GM04503 (cell line): ENCODE measurements around the gene KRTAP5-6.

Experiments
- DNase-seq: peaks from one replicate; pipeline ENCODE4 v3.0.0-alpha.2; 2012; ENCODE audit warnings: low read depth

Gene KRTAP5-6

DNA sequence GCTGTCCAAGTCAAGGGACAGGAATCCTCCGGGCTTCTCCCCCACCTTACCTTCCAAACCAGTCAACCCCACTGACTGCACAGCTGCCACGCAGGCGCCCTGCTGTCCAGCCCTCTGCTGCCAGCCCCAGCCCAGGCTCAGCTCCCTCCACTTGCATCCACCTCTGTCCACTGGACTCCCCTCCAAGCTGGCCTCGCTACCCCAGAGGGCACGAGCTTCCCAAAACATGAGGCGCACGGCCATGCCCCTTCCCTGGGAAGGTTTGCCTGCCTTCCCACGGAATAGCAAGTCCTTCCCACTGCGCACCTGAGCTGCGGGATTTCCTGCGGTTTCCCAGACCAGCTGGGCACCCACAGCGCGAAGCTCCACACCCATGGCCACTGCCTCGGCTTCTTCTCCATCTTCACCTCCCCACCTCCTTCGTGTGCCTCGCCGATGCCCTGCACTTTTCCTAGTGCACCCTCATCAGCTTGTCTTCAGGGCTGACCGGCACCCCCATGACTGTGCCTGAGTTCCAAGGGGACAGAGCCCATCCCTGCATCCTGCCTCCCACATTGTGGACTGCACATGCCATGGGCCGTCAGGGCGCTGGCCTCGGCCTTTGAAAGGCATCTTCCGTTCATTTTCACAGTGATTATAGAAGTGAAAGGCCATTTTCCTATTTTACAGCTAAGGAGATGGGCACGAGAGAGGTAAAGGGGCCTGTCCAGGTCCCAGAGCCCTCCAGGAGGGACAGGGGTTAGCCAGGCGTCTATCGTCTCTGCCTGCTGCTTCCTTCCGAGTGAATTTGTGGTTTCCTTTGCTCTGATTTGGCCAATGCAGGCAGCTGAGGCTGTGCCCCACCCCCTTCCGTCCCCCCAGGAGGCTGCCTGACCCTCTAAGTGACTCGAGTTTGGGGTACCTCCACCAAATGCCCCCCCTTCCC is 37.0 kb downstream of the KRTAP5-6 start:
- DNase-seq = no peak

DNA sequence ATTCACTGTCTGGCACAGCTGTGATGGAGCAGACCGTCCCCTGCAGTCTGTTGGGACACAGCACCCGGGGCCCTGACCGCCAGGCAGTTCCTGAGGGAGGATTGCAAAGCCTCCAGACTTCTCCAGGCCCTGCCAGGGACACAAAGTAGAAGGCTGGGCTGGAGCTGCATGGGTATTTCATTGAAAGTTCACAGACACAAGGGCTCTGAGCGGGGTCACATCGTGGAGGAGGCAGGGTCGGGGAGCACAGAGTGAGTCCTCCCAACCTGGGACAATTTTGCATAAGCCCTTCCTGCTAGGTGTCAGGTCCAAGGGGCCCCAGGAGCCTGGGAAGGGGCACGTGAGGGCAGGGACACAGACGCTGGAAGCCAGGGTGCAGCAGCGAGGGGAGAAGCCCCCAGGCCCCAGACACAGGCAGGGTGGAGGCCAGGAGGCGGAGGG is 37.7 kb downstream of the KRTAP5-6 start:
- no peak for DNase-seq

DNA sequence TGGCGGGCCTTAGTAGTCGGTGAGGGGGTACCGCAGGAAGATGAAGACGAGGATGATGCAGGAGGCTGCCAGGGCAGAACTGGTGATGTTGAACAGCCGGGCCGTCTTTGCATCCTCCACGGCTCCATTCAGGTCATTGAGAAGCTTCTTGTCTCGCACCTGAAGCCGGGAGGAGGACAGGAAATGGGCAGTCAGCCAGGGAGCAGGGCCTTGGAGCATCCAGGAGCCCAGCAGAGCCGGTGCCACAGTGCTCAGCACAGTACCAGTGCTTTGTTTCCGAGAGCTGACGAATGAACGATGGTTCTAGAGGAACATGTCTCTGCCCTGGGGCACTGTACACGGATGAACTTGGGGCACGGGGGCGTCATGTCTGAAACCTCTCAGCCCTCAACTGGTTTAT is 38.3 kb downstream of the KRTAP5-6 start:
- no peak for DNase-seq

DNA sequence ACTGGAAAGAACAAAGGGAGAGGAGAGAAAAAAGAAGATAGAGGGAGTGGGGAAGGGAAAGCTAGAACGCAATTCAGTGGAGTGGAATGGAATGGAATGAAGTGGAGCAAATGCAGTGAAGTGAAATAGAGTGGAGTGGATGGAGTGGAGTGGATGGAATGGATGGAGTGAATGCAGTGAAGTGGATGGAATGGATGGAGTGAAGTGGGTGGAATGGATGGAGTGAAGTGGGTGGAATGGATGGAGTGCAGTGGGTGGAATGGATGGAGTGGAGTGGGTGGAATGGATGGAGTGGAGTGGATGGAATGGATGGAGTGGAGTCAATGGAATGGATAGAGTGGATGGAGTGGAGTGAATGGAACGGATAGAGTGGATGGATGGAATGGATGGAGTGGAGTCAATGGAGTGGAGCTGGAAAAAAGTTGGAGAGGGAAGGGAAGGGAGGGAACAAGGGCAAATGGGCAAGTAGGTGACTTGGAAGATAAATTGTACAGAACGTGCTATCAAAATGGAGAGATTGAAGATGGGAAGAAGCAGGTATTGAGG is 39.5 kb downstream of the KRTAP5-6 start:
- DNase-seq = no peak

DNA sequence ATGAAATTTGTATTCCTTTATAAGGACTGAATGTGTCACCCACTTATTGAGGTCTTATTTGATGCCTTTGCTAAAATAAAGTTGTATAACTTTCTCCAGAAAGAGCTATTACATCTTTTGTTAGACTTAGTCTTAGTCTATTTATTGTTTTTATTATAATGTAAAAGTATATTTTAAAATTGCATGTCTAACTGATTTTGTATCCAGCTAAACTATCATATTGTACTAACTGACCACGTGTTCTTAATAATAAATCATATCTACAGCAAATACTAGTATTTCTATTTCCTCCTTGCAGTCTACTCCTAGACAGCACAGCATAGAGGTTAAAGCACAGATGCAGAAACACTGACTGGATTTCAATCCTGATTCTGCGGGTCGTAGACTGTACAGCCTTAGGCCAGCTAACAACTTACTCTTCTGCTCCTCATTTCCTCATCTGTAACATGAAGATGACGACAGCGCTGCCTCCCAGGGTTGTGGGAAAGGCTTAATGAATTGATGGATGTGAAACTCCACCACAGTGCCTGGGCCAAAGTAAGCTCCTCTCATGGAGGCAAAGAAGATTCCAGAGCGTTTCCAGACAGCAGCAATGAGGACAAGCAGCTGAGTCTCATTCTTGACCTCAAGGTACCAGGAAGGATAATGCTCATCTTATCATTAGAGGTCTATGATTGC is 40.2 kb downstream of the KRTAP5-6 start:
- no peak for DNase-seq

DNA sequence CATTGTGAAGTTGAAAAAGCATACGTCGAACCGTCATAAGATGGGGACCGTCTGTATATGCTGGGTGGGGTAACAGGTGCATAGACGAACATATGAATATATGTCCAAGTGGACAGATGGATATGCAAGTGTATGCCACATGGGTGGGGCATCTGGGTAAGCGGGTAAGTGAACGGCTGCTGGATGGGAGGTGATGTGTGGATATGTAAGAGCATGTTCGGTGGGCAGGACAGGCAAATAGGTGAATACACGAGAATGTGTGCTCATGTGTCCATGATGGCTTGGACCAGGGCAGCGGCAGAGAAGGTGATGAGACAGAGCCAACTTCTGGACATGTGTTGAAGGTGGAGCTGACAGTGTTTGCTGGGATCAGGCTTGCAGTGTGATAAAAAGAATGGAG is 41.4 kb downstream of the KRTAP5-6 start:
- no peak for DNase-seq

DNA sequence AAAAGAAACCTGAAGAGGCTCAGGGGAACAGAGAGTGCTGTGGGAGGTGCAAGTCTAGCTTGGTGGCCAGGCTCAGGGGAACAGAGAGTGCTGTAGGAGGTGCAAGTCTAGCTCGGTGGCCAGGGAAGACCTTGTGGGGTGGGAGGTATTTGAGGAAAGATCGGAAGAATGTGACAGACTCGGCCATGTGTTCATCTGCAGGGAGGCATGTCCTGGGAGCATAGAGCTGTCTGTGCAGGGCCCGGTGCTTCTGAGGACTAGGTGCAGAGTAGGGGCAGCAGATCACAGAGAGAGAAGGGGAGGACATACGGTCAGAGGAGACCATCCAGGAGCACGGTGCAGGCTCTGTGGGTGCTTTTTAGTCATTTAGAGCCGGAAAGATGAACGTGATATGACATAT is 42.6 kb downstream of the KRTAP5-6 start:
- no peak for DNase-seq

DNA sequence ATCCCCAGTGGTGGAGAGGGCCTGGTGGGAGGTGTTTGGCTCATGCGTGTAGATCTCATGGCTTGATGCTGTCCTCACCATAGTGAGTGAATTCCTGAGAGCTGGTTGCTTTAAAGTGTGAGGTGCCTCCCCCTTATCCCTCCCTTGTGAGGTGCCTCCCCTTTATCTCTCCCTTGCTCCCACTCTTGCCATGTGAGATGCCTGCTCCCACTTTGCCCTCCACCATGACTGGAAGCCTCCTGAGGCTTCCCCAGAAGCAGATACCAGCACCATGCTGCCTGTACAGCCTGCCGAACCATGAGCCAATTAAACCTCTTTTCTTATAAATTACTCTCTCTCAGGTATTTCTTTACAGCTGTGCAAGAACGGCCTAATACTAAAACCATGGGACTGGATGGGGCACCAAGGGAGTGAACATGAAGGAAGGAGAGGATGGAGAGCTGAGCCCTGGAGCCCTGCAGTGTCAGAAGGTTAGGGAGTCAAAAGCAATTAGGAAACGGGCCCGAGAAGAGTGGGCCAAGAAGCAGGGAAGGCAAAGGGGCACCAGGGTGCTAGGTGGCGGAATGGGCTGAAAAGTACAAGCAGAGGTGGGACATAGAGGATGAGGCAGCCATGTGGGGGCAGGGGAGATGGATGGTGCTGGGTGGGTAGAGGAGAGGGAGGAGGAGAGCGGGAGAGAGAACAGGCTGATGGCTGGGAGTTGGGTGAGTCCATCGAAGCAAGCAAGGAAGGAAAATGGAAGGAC is 44.0 kb downstream of the KRTAP5-6 start:
- DNase-seq = no peak

DNA sequence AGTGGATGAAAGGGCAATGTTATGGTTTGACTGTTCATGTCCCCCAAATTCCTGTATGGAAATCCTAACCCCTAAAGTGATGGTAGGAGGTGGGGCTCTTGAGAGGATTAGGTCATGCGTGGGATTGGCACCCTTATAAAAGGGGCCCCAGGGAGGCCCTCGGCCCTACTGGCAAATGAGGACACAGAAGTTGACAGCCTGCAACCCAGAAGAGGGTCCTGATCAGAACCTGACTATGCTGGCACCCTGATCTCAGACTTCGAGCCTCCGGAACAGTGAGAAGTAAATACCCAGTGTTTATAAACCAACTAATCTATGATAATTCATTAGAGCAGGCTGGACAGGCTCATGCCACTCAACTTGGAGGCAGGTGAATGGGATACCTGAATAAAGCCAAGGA is 44.7 kb downstream of the KRTAP5-6 start:
- DNase-seq = no peak

DNA sequence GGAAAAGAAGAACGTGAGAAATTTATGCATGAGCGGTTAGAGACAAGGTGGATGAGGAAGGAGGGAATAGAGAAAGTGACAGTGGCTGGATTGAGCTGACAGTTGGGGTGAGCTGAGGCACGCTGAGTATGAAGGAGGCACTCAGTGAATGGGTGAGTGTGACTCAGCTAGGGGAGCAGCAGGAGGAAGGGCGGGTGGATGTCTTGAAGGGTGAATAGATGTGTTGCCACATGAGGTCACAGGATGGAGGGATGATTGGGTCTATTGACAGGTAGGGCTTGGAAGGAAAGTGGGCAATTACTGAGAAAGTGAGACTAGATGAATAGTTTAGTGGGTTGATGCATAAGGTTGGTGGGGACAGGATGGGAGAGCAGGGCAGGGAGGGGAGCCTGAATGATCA is 45.4 kb downstream of the KRTAP5-6 start:
- DNase-seq = no peak

DNA sequence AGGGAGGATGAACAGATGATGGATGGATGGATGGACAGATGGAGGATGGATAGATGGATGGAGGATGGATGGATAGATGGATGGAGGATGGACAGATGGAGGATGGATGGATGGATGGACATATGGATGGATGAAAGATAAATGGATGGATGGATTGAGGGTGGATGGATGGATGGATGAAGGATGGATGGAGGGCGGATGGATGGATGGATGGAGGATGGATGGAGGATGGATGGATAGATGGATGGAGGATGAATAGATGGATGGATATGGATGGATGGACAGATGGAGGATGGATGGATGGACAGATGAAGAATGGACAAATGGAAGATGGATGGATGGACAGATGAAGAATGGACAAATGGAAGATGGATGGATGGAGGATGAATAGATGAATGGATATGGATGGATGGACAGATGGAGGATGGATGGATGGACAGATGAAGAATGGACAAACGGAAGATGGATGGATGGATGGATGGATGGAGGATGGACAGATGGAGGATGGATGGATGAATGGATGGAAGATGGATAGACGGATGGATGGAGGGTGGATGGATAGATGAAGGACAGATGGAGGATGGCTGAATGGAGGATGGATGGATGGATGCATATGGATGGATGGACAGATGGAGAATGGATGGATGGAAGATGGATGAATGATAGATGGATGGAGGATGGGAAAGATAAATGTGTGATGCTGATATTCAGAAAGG is 46.0 kb downstream of the KRTAP5-6 start:
- no peak for DNase-seq

DNA sequence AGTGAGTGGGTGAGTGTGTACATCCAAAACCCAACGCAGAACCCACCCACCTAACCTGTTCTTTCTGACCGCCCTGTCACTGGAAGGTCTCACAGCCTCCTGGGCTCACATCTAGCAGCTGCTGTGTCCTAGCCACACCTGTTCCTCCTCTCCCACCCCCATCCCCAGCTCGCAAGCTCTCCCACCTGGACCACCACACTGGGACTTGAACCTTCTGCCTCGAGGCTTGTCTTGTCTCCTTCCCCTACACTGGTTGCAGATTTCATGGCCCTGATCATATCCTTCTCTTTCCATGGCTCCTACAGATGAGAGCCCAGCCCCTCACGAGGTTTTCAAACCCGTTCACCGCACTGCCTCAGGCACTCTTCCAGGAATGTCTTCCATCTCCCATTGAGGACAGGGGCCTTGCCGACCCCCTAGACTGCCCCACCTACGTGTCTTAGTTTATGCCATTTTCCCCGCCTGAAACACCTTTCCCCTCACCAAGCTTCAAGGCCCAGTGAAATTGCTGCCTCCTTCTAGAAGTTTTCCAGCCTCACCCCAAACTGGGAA is 46.7 kb downstream of the KRTAP5-6 start:
- DNase-seq = no peak

DNA sequence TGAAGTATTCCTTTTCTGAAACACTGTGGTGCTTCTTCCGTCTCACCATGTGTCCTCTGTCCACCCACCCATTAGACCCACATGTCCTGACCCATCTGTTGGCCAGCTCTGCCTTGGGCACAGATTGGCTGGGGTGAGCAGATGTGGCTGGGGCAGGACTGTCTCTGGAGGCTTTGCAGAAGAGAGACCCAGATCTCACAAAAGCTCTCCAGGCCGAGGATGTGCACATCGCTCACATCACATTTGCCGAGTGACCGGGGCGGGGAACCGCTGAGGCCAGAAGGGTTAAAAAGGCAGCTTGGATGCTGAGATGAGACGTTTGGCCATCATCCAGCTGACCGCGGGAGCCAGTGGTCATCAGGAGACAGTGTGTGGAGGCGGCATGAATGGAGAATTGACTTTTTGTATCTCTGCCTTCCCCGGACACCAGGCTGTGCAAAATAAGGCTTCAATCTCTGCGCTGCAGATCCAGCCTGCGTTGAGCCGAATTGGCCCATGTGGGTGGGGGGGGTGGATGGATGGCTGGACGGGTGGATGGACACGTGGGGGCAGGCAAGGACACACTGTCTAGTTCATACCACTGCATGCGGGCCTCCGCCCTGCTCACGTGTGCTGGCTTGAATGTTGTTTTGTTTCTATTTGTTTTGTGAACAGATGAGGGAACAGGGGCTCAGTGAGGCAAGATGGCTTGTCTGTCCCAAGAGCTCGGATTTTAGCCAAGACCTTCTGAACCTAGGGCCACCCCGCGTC is 47.3 kb downstream of the KRTAP5-6 start:
- no peak for DNase-seq

DNA sequence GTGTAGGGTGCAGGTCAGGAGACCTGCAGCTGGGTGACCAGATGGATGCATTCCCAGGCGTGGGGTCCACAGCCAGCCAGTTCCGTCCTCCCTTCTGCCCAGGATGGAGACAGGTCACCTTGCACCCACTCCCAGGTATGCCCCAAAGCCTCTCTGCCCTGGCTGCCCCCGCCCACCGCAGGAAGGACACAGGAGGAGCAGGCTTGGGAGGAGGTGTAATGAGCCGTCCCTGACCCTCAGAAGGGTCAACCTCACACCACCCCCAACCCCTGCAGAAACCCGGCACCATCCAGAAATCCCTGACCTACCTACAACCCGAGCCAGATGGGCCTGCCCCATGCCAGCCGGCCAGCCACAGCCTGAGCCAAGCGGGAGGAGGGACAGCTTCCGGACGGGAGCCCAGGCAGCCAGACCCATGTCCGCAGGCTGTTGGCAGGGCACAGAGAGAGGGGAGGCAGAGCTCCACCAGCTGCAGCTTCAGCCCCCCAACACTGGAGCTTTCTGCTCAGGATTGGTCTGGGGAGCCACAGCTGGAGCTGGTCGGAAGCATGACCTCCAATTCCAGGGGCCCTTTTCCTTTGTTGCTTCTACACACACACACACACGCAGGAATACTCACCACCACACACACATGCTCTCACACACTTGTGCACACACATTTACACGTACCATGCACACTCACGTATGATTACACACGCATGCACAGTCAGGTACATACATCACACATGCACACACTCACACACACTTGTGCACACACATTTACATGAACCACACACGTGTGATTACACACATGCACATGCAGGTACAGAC is 48.1 kb downstream of the KRTAP5-6 start:
- no peak for DNase-seq

DNA sequence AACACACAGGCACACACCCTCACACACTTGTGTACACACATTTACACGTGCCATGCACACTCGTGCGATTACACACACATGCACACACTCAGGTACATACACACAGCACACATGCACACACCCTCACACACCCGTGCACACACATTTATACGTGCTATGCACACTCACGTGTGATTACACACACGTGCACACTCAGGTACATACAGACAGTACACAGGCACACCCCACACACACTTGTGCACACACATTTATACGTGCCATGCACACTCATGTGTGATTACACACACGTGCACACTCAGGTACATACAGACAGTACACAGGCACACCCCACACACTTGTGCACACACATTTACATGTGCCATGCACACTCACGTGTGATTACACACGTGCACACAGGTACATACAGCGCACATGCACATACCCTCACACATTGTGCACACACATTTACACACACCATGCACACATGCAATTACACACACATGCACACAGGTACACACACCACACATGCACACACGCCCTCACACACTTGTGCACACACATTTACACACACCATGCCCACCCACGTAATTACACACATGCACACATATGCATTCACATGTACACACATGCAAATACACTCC is 48.8 kb downstream of the KRTAP5-6 start:
- no peak for DNase-seq

DNA sequence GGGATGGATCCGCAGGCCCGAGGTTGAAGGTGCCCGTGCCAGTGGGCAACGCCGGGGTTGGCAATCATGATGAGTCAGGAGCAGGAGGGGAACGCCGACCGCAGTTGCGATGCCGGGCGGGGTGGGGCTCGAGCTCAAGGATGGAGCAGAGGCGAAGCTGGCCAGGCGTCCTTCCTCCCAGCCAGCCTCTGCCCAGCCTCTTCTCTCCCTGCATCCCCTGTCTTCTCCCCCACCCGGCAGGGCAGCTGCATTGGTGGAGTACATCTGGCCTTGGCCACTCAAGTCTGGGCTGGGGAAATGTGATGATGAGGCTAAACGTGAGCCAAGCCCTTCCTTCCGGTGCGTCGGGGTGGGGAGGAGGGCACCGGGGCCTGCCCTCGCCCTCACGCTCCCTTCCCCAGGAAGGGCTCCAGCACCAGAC is 49.5 kb downstream of the KRTAP5-6 start:
- no peak for DNase-seq

DNA sequence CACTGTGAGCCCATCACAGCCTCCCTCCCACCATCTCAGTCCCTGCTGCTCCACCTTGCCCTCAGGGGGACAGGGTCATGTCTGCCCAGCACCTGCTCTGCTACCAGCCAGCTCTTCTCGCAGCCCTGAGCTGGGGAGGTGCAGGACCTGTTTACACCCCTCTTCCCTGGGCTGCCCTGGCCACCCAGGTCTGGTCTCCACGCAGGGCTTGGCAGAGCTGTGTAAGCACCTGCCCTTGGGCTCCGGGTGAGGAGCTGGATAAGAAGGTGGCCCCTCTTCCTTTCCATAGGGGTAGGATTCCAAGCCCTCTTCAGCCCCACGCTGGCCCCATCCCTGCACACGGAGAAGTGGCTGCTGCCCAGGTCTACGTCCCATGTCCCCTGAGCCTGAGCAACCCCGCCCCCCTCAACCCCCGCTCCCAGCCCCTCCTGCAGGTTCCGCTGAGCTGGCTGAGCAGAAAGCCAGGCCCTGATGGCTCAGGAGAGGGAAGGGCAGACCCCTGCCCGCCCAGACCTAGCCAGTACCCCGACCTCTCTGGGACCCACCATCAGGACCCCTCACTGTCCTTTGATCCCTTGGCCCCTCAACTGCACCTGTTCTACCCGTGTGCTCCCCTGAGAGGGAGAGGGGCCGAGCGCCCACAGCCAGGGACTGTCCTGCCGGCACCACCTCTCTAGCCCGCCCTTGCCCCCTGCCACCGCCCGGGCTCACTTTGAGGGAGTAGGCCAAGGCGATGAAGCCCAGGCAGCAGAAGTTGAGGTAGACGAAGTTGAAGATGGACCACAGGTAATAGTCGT is 50.2 kb downstream of the KRTAP5-6 start:
- DNase-seq = no peak
